ENCODE results near the gene CES3.

GRCh38 chr16:66972983-66973382 is 11.9 kb downstream of the CES3 start:
- TF ChIP-seq CTCF (IDR thresholded peaks at IDR 0.05) (no peak), POLR2A (IDR thresholded peaks at IDR 0.05) (no peak)

Measured in testis (tissue), 2 donors.